Body of pancreas (tissue), 4 donors: ENCODE measurements around the gene MXRA7. TPM values are rescaled to one million over a fixed set of nuclear protein-coding genes. Genes with fewer than 3 reads are reported as not detected.

Experiments used
- ATAC-seq: fragments of 150-250 bp; one replicate; pipeline ENCODE4 v1.9.1; 2016
- DNase-seq, 4 donors: peaks; one replicate each; pipeline ENCODE4 v3.0.0-alpha.2; 2019
- H3K27ac ChIP-seq, 4 donors: fragments of 200-600 bp; sonication (generic); 1 replicate in 3 of 4; 2 replicates in 1 of 4; pipeline versions ENCODE4 v1.5.1 to v1.6.1; 2016 to 2019; ENCODE audit warnings: mild to moderate bottlenecking in 1 of 4, mixed read lengths in 1 of 4, moderate library complexity in 1 of 4
- H3K27me3 ChIP-seq, 2 donors: fragments of 200-600 bp; sonication (generic); one replicate each; pipeline ENCODE4 v1.6.0; 2016; ENCODE audit warnings: mild to moderate bottlenecking in 1 of 2
- H3K36me3 ChIP-seq, 2 donors: fragments of 200-600 bp; sonication (generic); replicated peaks in 1 of 2; 2 replicates each; pipeline ENCODE4 v1.5.1; 2016; ENCODE audit warnings: low read depth in 2 of 2; ENCODE audit not compliant: insufficient read depth in 1 of 2
- H3K4me1 ChIP-seq: fragments of 200-600 bp; sonication (generic); one replicate; pipeline ENCODE4 v1.6.0; 2016
- H3K4me3 ChIP-seq, 2 donors: fragments of 200-600 bp; sonication (generic); 1 replicate in 1 of 2; 2 replicates in 1 of 2; pipeline ENCODE4 v1.5.1; 2016 to 2019
- H3K9me3 ChIP-seq, 3 donors: fragments of 200-600 bp; sonication (generic); 1 replicate in 2 of 3; 2 replicates in 1 of 3; pipeline ENCODE4 v1.5.1; 2016
- CTCF ChIP-seq, 7 experiments: fragments of 450-650 bp in 4 of 7; fragments of 200-600 bp in 3 of 7; sonication (generic) in 3 of 7; IDR thresholded peaks; one replicate each; pipeline ENCODE4 v1.5.1; 2016 to 2019; ENCODE audit warnings: antibody characterized with exemption in 7 of 7
- POLR2A ChIP-seq, 3 donors: fragments of 450-650 bp; IDR thresholded peaks; one replicate each; pipeline ENCODE4 v1.6.1; 2016; ENCODE audit warnings: antibody characterized with exemption in 3 of 3, mild to moderate bottlenecking in 2 of 3
- WGBS, 2 donors: methylation state at CpG; one replicate each; pipeline ENCODE4 v1.1.5; 2017; 5-methylcytosine and 5-hydroxymethylcytosine counted together
- intact Hi-C: fragments of 100-400 bp; cut with DNase I; formaldehyde crosslinking; loops from one replicate; pipeline ENCODE4 v1.15.1; 2023
- total RNA-seq, 2 donors: library from RNA; depleted of rRNA; stranded (reverse); fragments of >200 nt; gene quantifications; one replicate each; pipeline ENCODE4 v1.1.0, GENCODE V29; 2016

The MXRA7 gene
- total RNA-seq, 2 donors from 2014 or later = 71.9 to 87.4 TPM

GRCh38 chr17:76670718-76671122, 40.0 kb downstream of the MXRA7 start:
- no peaks in the 10 kb centered on the region for H3K27me3 ChIP-seq
- H3K4me3 ChIP-seq = no peak overlapping the region
- H3K4me1 ChIP-seq = peaks cover 30% of the 10 kb centered on the region
- WGBS, 2 donors = 26 to 31% methylated on average over 9 of the region's 9 CpGs
- H3K9me3 ChIP-seq = no peaks in the 10 kb centered on the region
- H3K27ac ChIP-seq = peak overlapping the region; percentile 93 to 97 (median 94)
- H3K36me3 ChIP-seq = no peaks in the 10 kb centered on the region
- ATAC-seq (no peak), DNase-seq (no peak)
- TF ChIP-seq CTCF (IDR thresholded peaks at IDR 0.05) = no peak
- TF ChIP-seq POLR2A (IDR thresholded peaks at IDR 0.05) = no peak
- intact Hi-C loops = no loop called here

DNA sequence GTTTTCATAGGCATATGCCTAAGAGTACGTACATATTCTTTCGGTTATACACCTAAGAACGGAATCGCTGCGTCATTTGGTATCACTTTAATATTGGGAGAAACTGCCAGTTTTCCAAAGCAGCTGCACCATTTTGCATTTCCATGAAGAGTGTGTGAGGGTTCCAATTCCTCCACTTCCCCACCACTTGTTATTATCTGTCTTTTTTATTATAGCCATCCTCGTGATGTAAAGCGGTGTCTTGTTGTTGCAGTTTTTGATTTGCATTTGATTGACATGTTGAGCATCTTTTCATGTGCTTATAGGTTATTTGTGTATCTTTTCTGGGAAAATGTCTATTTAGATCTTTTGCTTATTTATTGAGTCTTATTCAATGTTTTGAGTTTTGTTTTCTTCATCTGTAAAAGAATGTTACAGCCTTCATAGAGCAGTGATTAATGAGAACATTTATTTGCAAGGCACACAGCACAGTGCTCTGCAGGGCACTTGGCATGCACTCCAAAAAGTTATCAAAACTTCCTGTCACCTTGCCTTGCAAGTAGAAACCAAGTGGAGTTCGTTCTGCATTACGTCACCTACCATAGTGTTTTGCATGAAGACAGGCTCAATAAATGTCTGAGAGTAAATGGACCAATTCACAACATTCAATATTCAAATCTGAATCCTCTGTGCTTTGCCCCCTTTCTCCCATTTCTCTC, 40.6 kb downstream of the MXRA7 start:
- Histone ChIP-seq H3K4me1 (peaks cover 30% of the 10 kb centered on the region), H3K9me3 (no peaks in the 10 kb centered on the region), H3K27ac (peak overlapping the region; percentile 93 to 97 (median 94)), H3K27me3 (no peaks in the 10 kb centered on the region), H3K36me3 (no peaks in the 10 kb centered on the region), H3K4me3 (no peak overlapping the region)
- no peak for TF ChIP-seq POLR2A (IDR thresholded peaks at IDR 0.05)
- TF ChIP-seq CTCF (IDR thresholded peaks at IDR 0.05) = no peak
- peak; percentile 69 to 88 (median 79) for DNase-seq
- WGBS, 2 donors = 63 to 67% methylated on average over 9 of the region's 9 CpGs
- intact Hi-C loops = no loop called here
- peak; percentile 67 for ATAC-seq

DNA sequence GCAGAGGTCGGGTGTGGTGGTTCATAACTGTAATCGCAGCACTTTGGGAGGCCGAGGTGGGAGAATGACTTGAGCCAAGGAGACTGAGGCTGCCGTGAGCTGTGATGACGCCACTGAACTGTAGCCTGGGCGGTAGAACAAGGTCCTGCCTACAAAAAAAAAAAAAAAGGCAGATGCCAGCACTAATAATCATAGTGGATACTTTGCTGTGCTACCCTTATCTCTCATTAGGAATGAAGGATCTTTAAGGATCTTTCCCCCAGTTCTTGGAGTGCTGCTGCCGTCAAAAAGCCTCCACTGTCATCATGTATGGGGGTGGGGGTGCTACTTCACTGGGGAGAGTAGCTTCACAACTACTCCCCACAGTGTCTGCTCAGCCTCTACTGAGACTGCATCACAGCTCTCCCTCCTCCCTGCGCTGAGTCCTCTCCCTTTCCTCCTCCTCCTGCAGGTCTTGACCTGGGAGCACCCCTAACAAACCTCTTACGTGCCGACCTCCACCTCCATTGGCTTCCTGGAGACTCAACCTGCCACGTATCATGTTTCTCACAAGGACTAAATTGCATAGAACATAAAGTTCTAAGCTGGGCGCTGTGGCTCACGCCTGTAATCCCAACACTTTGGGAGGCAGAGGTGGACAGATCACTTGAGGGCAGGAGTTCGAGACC, 42.8 kb downstream of the MXRA7 start:
- no peaks in the 10 kb centered on the region for H3K9me3 ChIP-seq
- ATAC-seq = no peak
- H3K4me1 ChIP-seq = peaks cover 29% of the 10 kb centered on the region
- H3K4me3 ChIP-seq = no peak overlapping the region
- TF ChIP-seq POLR2A (IDR thresholded peaks at IDR 0.05) (no peak), CTCF (IDR thresholded peaks at IDR 0.05) (no peak)
- intact Hi-C loops = no loop called here
- H3K27me3 ChIP-seq = no peaks in the 10 kb centered on the region
- DNase-seq = no peak
- H3K36me3 ChIP-seq = no peaks in the 10 kb centered on the region
- H3K27ac ChIP-seq = no peak overlapping the region
- WGBS, 2 donors = 73 to 78% methylated on average over 14 of the region's 14 CpGs

DNA sequence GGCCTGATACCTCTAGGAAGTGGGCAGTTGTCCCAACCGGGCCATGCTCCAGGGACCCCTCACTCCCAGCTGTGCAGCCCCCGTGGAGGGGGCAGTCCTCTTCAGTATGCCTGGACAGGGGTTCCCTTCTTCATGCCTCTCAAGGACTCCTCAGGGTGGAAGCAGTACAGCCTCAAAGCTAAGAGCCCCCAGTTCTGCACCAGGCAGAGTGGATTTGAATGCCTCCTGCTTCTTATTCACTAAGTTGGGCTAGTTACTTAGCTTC, 43.3 kb downstream of the MXRA7 start:
- DNase-seq (no peak), ATAC-seq (no peak)
- TF ChIP-seq CTCF (IDR thresholded peaks at IDR 0.05) (no peak), POLR2A (IDR thresholded peaks at IDR 0.05) (no peak)
- H3K36me3 ChIP-seq = no peaks in the 10 kb centered on the region
- intact Hi-C loops = no loop called here
- peaks cover 24% of the 10 kb centered on the region for H3K4me1 ChIP-seq
- no peak overlapping the region for H3K27ac ChIP-seq
- 54 to 80% methylated on average over 1 to 2 of the region's 2 CpGs for WGBS, 2 donors
- H3K27me3 ChIP-seq = no peaks in the 10 kb centered on the region
- H3K9me3 ChIP-seq = no peaks in the 10 kb centered on the region
- H3K4me3 ChIP-seq = no peak overlapping the region

GRCh38 chr17:76660656-76661042, 50.1 kb downstream of the MXRA7 start:
- no peak overlapping the region for H3K27ac ChIP-seq
- ATAC-seq = no peak
- no peaks in the 10 kb centered on the region for H3K36me3 ChIP-seq
- DNase-seq = no peak
- no peaks in the 10 kb centered on the region for H3K9me3 ChIP-seq
- WGBS, 2 donors = 35 to 43% methylated on average over 3 of the region's 3 CpGs
- no peak overlapping the region for H3K4me3 ChIP-seq
- H3K4me1 ChIP-seq = peaks cover 19% of the 10 kb centered on the region
- intact Hi-C loops = no loop called here
- no peak for TF ChIP-seq CTCF (IDR thresholded peaks at IDR 0.05)
- no peak for TF ChIP-seq POLR2A (IDR thresholded peaks at IDR 0.05)
- no peaks in the 10 kb centered on the region for H3K27me3 ChIP-seq
